Ishikawa (cell line): Measurements from ENCODE around the gene ARHGEF26.

Experiments used
- CEBPB ChIP-seq: IDR thresholded peaks from 2 replicates; pipeline ENCODE4 v1.6.1; 2012
- CREB1 ChIP-seq: IDR thresholded peaks from 2 replicates; pipeline ENCODE4 v1.6.1; 2012; ENCODE audit warnings: low read depth
- EGR1 ChIP-seq: IDR thresholded peaks from 2 replicates; pipeline ENCODE4 v1.6.1; 2012
- EP300 ChIP-seq: IDR thresholded peaks from 2 replicates; pipeline ENCODE4 v1.6.1; 2012; ENCODE audit warnings: borderline replicate concordance
- FOXM1 ChIP-seq: IDR thresholded peaks from 2 replicates; pipeline ENCODE4 v1.6.1; 2012; ENCODE audit warnings: low read depth, borderline replicate concordance
- MAX ChIP-seq: IDR thresholded peaks from 2 replicates; pipeline ENCODE4 v1.6.1; 2012
- NFIC ChIP-seq: IDR thresholded peaks from 2 replicates; pipeline ENCODE4 v1.6.1; 2012
- RAD21 ChIP-seq: IDR thresholded peaks from 2 replicates; pipeline ENCODE4 v1.6.1; 2012; ENCODE audit warnings: low read depth
- REST ChIP-seq: IDR thresholded peaks from 2 replicates; pipeline ENCODE4 v1.6.1; 2012; ENCODE audit warnings: low read depth, mild to moderate bottlenecking
- TAF1 ChIP-seq: IDR thresholded peaks from 2 replicates; pipeline ENCODE4 v1.6.1; 2012; ENCODE audit warnings: low read depth, mild to moderate bottlenecking
- TCF12 ChIP-seq: IDR thresholded peaks from 2 replicates; pipeline ENCODE4 v1.6.1; 2012; ENCODE audit warnings: low read depth
- TEAD4 ChIP-seq: IDR thresholded peaks from 2 replicates; pipeline ENCODE4 v1.6.1; 2012
- USF1 ChIP-seq: IDR thresholded peaks from 2 replicates; pipeline ENCODE4 v1.6.1; 2012
- YY1 ChIP-seq: IDR thresholded peaks from 2 replicates; pipeline ENCODE4 v1.6.1; 2012; ENCODE audit warnings: low read depth
- ZBTB7A ChIP-seq: IDR thresholded peaks from 2 replicates; pipeline ENCODE4 v1.6.1; 2012; ENCODE audit warnings: low read depth

ARHGEF26 gene

GRCh38 chr3:154243353-154243752, 122.2 kb downstream of the ARHGEF26 start:
- TF ChIP-seq TEAD4 (no peak), EGR1 (no peak), FOXM1 (no peak), USF1 (no peak), NFIC (no peak), RAD21 (no peak), TAF1 (no peak), YY1 (no peak), EP300 (no peak), REST (no peak), TCF12 (no peak), CREB1 (no peak), CEBPB (no peak), ZBTB7A (no peak), MAX (no peak)

GRCh38 chr3:154244644-154245043, 123.5 kb downstream of the ARHGEF26 start:
- TF ChIP-seq ZBTB7A (no peak), MAX (no peak), YY1 (no peak), TCF12 (no peak), NFIC (no peak), CEBPB (no peak), FOXM1 (no peak), EGR1 (no peak), RAD21 (no peak)

GRCh38 chr3:154247806-154248415, 126.7 kb downstream of the ARHGEF26 start:
- TF ChIP-seq TEAD4 (no peak), REST (no peak), EGR1 (no peak), TAF1 (no peak), RAD21 (no peak), USF1 (no peak), FOXM1 (no peak), NFIC (no peak), YY1 (no peak), MAX (no peak), ZBTB7A (no peak), CREB1 (no peak)

GRCh38 chr3:154250291-154250690, 129.1 kb downstream of the ARHGEF26 start:
- no peak for TF ChIP-seq TAF1
- TF ChIP-seq YY1: no peak
- no peak for TF ChIP-seq REST
- no peak for TF ChIP-seq CEBPB
- TF ChIP-seq NFIC: no peak
- TF ChIP-seq ZBTB7A: no peak
- no peak for TF ChIP-seq USF1
- no peak for TF ChIP-seq CREB1
- TF ChIP-seq EP300: no peak
- no peak for TF ChIP-seq RAD21
- no peak for TF ChIP-seq EGR1
- no peak for TF ChIP-seq MAX
- TF ChIP-seq TCF12: no peak
- TF ChIP-seq FOXM1: no peak
- no peak for TF ChIP-seq TEAD4
